Small intestine (tissue), 7 donors: ENCODE measurements around the gene CYB561D1. TPM values are rescaled to one million over a fixed set of nuclear protein-coding genes. Genes with fewer than 3 reads are reported as not detected.
A peak's percentile ranks its signal among the peaks of the same experiment; 100 is the strongest.

Source experiments
- DNase-seq, 2 donors: peaks; one replicate each; pipeline versions ENCODE4 v3.0.0 to v3.0.0-alpha.2; 2013
- FAIRE-seq: peaks from 2 replicates; lab custom pipeline; 2012; peaks lifted over from hg19 to GRCh38; lab: Jason Lieb, UNC
- H3K27ac ChIP-seq, 3 donors: one replicate each; pipeline ENCODE4 v1.5.1; 2013; ENCODE audit warnings: low read length in 2 of 3, mild to moderate bottlenecking in 2 of 3, control low read depth in 1 of 3, inconsistent platforms in 1 of 3, low read depth in 1 of 3, moderate library complexity in 1 of 3
- H3K27me3 ChIP-seq, 3 donors: one replicate each; pipeline ENCODE4 v1.6.1; 2013; ENCODE audit warnings: low read length in 3 of 3, inconsistent platforms in 1 of 3; ENCODE audit not compliant: control insufficient read depth in 3 of 3, insufficient read depth in 3 of 3
- H3K36me3 ChIP-seq, 3 donors: one replicate each; pipeline ENCODE4 v1.6.1; 2013; ENCODE audit warnings: low read length in 3 of 3, inconsistent platforms in 1 of 3, low read depth in 1 of 3, mild to moderate bottlenecking in 1 of 3, moderate library complexity in 1 of 3; ENCODE audit not compliant: control insufficient read depth in 3 of 3, insufficient read depth in 2 of 3
- H3K4me1 ChIP-seq, 3 donors: one replicate each; pipeline ENCODE4 v1.6.1; 2013; ENCODE audit warnings: low read length in 2 of 3, inconsistent platforms in 1 of 3, low read depth in 1 of 3, mild to moderate bottlenecking in 1 of 3, moderate library complexity in 1 of 3; ENCODE audit not compliant: control insufficient read depth in 3 of 3, insufficient read depth in 2 of 3
- H3K4me3 ChIP-seq, 3 donors: one replicate each; pipeline ENCODE4 v1.5.1; 2013; ENCODE audit warnings: low read length in 3 of 3, control low read depth in 1 of 3, inconsistent platforms in 1 of 3, low read depth in 1 of 3, mild to moderate bottlenecking in 1 of 3, moderate library complexity in 1 of 3
- H3K9me3 ChIP-seq, 2 donors: one replicate each; pipeline ENCODE4 v1.6.1; 2013; ENCODE audit warnings: low read depth in 1 of 2, low read length in 1 of 2; ENCODE audit not compliant: control insufficient read depth in 2 of 2, insufficient read depth in 1 of 2
- WGBS, 3 donors: extraction: QIAGEN DNeasy Blood & Tissue Kit; methylation state at CpG; one replicate each; pipeline ENCODE4 v1.1.7; 2013; 5-methylcytosine and 5-hydroxymethylcytosine counted together
- polyA plus RNA-seq, 4 donors: library from polyadenylated mRNA; stranded (reverse) in 3 of 4; unstranded in 1 of 4; fragments of 200-250 nt in 3 of 4; fragments of 120-200 nt in 1 of 4; gene quantifications; one replicate each; pipeline versions ENCODE4 v1.2.1 to v1.2.3, GENCODE V29; 2013
- donor health status: healthy with polysubstance abuse.
- donor health status: control.
- donor health status: control.
- donor health status: Bipolar disorder and iron deficiency.
- donor health status: healthy.

The CYB561D1 gene
- polyA plus RNA-seq, 4 donors, result 5.1 to 8.6 (median 7.2) TPM

GRCh38 chr1:109475261-109475660 is 18.6 kb upstream of the CYB561D1 start:
- 81 to 87% (median 84%) methylated on average over 9 of the region's 9 CpGs for WGBS, 3 donors
- no peaks in the 10 kb centered on the region for H3K36me3 ChIP-seq
- FAIRE-seq, result no peak
- H3K4me3 ChIP-seq, result no peak overlapping the region
- no peaks in the 10 kb centered on the region for H3K9me3 ChIP-seq
- no peak for DNase-seq
- H3K4me1 ChIP-seq, result no peaks in the 10 kb centered on the region
- H3K27ac ChIP-seq, result no peak overlapping the region
- peaks cover 0 to 64% (median 5%) of the 10 kb centered on the region in 3 donors for H3K27me3 ChIP-seq

- DNase-seq (no peak), FAIRE-seq (no peak)
- H3K9me3 ChIP-seq, result no peaks in the 10 kb centered on the region
- H3K4me1 ChIP-seq, result no peaks in the 10 kb centered on the region
- H3K27ac ChIP-seq, result no peak overlapping the region
- no peaks in the 10 kb centered on the region for H3K36me3 ChIP-seq
- peaks cover 0 to 68% (median 2%) of the 10 kb centered on the region in 3 donors for H3K27me3 ChIP-seq
- 87 to 89% (median 88%) methylated on average over 8 of the region's 8 CpGs for WGBS, 3 donors
- no peak overlapping the region for H3K4me3 ChIP-seq
Measured at GRCh38 chr1:109476825-109477224, 17.1 kb upstream of the CYB561D1 start.

- no peak for FAIRE-seq
- Histone ChIP-seq H3K4me3 (no peak overlapping the region), H3K27me3 (peaks cover 0 to 68% (median 2%) of the 10 kb centered on the region in 3 donors), H3K27ac (no peak overlapping the region), H3K4me1 (peaks cover 0 to under 1% (median 0%) of the 10 kb centered on the region in 3 donors), H3K36me3 (no peaks in the 10 kb centered on the region), H3K9me3 (no peaks in the 10 kb centered on the region)
- 64 to 65% (median 65%) methylated on average over 6 of the region's 6 CpGs for WGBS, 3 donors
- DNase-seq, result no peak
Measured at GRCh38 chr1:109477821-109478220, 16.1 kb upstream of the CYB561D1 start.

GRCh38 chr1:109478806-109479205 is 15.1 kb upstream of the CYB561D1 start:
- Histone ChIP-seq H3K4me3 (no peak overlapping the region), H3K36me3 (no peaks in the 10 kb centered on the region), H3K27ac (no peak overlapping the region), H3K4me1 (peaks cover 0 to 7% (median 0%) of the 10 kb centered on the region in 3 donors), H3K9me3 (no peaks in the 10 kb centered on the region), H3K27me3 (peaks cover 0 to 65% (median 0%) of the 10 kb centered on the region in 3 donors)
- DNase-seq, result peak; percentile 44 to 72
- WGBS, 3 donors, result 4 to 14% (median 5%) methylated on average over 7 of the region's 7 CpGs
- no peak for FAIRE-seq

GRCh38 chr1:109479311-109479710 is 14.6 kb upstream of the CYB561D1 start:
- peaks cover 0 to 65% (median 0%) of the 10 kb centered on the region in 3 donors for H3K27me3 ChIP-seq
- H3K4me3 ChIP-seq, result no peak overlapping the region
- no peaks in the 10 kb centered on the region for H3K9me3 ChIP-seq
- no peak overlapping the region for H3K27ac ChIP-seq
- WGBS, 3 donors, result 53 to 67% (median 62%) methylated on average over 5 of the region's 5 CpGs
- peaks cover 0 to 7% (median 0%) of the 10 kb centered on the region in 3 donors for H3K4me1 ChIP-seq
- DNase-seq (no peak), FAIRE-seq (no peak)
- no peaks in the 10 kb centered on the region for H3K36me3 ChIP-seq

- Histone ChIP-seq H3K4me1 (peaks cover 0 to 7% (median 5%) of the 10 kb centered on the region in 3 donors), H3K9me3 (no peaks in the 10 kb centered on the region), H3K27ac (no peak overlapping the region), H3K4me3 (no peak overlapping the region), H3K36me3 (no peaks in the 10 kb centered on the region), H3K27me3 (peaks cover 0 to 62% (median 0%) of the 10 kb centered on the region in 3 donors)
- DNase-seq (no peak), FAIRE-seq (no peak)
- 81 to 86% (median 85%) methylated on average over 3 of the region's 3 CpGs for WGBS, 3 donors
Measured at GRCh38 chr1:109479901-109480300, 14.0 kb upstream of the CYB561D1 start.

- DNase-seq, result no peak
- WGBS, 3 donors, result 75 to 80% (median 76%) methylated on average over 2 of the region's 2 CpGs
- H3K27me3 ChIP-seq, result peaks cover 0 to 45% (median 0%) of the 10 kb centered on the region in 3 donors
Measured at GRCh38 chr1:109481646-109482045, 12.2 kb upstream of the CYB561D1 start.

GRCh38 chr1:109482242-109482641 is 11.7 kb upstream of the CYB561D1 start:
- peaks cover 0 to 11% (median 0%) of the 10 kb centered on the region in 3 donors for H3K36me3 ChIP-seq
- FAIRE-seq, result no peak
- no peaks in the 10 kb centered on the region for H3K9me3 ChIP-seq
- peaks cover 0 to 7% (median 6%) of the 10 kb centered on the region in 3 donors for H3K4me1 ChIP-seq
- peaks cover 0 to 43% (median 0%) of the 10 kb centered on the region in 3 donors for H3K27me3 ChIP-seq
- no peak overlapping the region for H3K4me3 ChIP-seq
- no peak overlapping the region for H3K27ac ChIP-seq
- no peak for DNase-seq

More at GRCh38 chr1:109481646-109482045, 12.2 kb upstream of the CYB561D1 start:
- Histone ChIP-seq H3K36me3 (peaks cover 0 to 7% (median 0%) of the 10 kb centered on the region in 3 donors), H3K4me1 (peaks cover 0 to 7% (median 6%) of the 10 kb centered on the region in 3 donors), H3K27ac (no peak overlapping the region), H3K9me3 (no peaks in the 10 kb centered on the region), H3K4me3 (no peak overlapping the region)
- no peak for FAIRE-seq
